Measurements from ENCODE around the gene OVOL3.

- no peak for TF ChIP-seq CTCF (IDR thresholded peaks at IDR 0.05)
- no peak for TF ChIP-seq POLR2AphosphoS5 (IDR thresholded peaks at IDR 0.05; ENCODE audit: insufficient read depth in 1 of 2, low read depth in 1 of 2)
Measured at GRCh38 chr19:36086326-36086725, 24.6 kb upstream of the OVOL3 start.

All from vagina (tissue), 2 donors.